Activated T-cell treated with anti-CD3 and anti-CD28 coated beads, Interleukin-2, amount 50 U/mL, for 24 hours (primary cell): ENCODE data around the gene STK32B.

Experiments
- DNase-seq: peaks from one replicate; pipeline ENCODE4 v3.0.0-alpha.2; 2020
- H3K27ac Mint-ChIP-seq: 2 replicates; pipeline ENCODE4 v1.8.0; 2020; ENCODE audit warnings: mild to moderate bottlenecking, mixed read lengths
- H3K27me3 Mint-ChIP-seq: 2 replicates; pipeline ENCODE4 v1.8.0; 2020; ENCODE audit warnings: mixed read lengths
- H3K36me3 Mint-ChIP-seq: 2 replicates; pipeline ENCODE4 v1.8.0; 2020; ENCODE audit warnings: low read depth, mixed read lengths
- H3K4me1 Mint-ChIP-seq: 2 replicates; pipeline ENCODE4 v1.8.0; 2020; ENCODE audit warnings: low read depth, mixed read lengths
- H3K4me3 Mint-ChIP-seq: 2 replicates; pipeline ENCODE4 v1.8.0; 2020; ENCODE audit warnings: mild to moderate bottlenecking, moderate library complexity, mixed read lengths
- H3K9me3 Mint-ChIP-seq: 2 replicates; pipeline ENCODE4 v1.8.0; 2020; ENCODE audit warnings: mixed read lengths

Gene STK32B

GRCh38 chr4:5470318-5471198, 419.3 kb downstream of the STK32B start:
- Mint-ChIP-seq H3K27ac (no peak overlapping the region), H3K4me3 (no peak overlapping the region), H3K27me3 (no peaks in the 10 kb centered on the region), H3K36me3 (no peaks in the 10 kb centered on the region), H3K9me3 (no peaks in the 10 kb centered on the region), H3K4me1 (no peaks in the 10 kb centered on the region)
- no peak for DNase-seq

GRCh38 chr4:5471206-5471605, 419.9 kb downstream of the STK32B start:
- H3K27ac Mint-ChIP-seq = no peak overlapping the region
- no peak overlapping the region for H3K4me3 Mint-ChIP-seq
- no peaks in the 10 kb centered on the region for H3K36me3 Mint-ChIP-seq
- H3K4me1 Mint-ChIP-seq = no peaks in the 10 kb centered on the region
- no peaks in the 10 kb centered on the region for H3K27me3 Mint-ChIP-seq
- no peaks in the 10 kb centered on the region for H3K9me3 Mint-ChIP-seq
- DNase-seq = no peak

GRCh38 chr4:5471691-5472090, 420.4 kb downstream of the STK32B start:
- Mint-ChIP-seq H3K36me3 (no peaks in the 10 kb centered on the region), H3K4me3 (no peak overlapping the region), H3K9me3 (no peaks in the 10 kb centered on the region), H3K27me3 (no peaks in the 10 kb centered on the region), H3K27ac (no peak overlapping the region), H3K4me1 (no peaks in the 10 kb centered on the region)
- no peak for DNase-seq

- no peaks in the 10 kb centered on the region for H3K9me3 Mint-ChIP-seq
- no peak for DNase-seq
- H3K4me3 Mint-ChIP-seq = no peak overlapping the region
- no peak overlapping the region for H3K27ac Mint-ChIP-seq
- no peaks in the 10 kb centered on the region for H3K27me3 Mint-ChIP-seq
- no peaks in the 10 kb centered on the region for H3K36me3 Mint-ChIP-seq
- H3K4me1 Mint-ChIP-seq = no peaks in the 10 kb centered on the region
Measured at GRCh38 chr4:5472160-5472591, 420.9 kb downstream of the STK32B start.

- no peaks in the 10 kb centered on the region for H3K27me3 Mint-ChIP-seq
- H3K36me3 Mint-ChIP-seq = no peaks in the 10 kb centered on the region
- DNase-seq = no peak
- H3K4me3 Mint-ChIP-seq = no peak overlapping the region
- no peaks in the 10 kb centered on the region for H3K4me1 Mint-ChIP-seq
- no peak overlapping the region for H3K27ac Mint-ChIP-seq
- no peaks in the 10 kb centered on the region for H3K9me3 Mint-ChIP-seq
Measured at GRCh38 chr4:5473125-5473524, 421.8 kb downstream of the STK32B start.

- Mint-ChIP-seq H3K9me3 (peaks cover 2% of the 10 kb centered on the region), H3K36me3 (no peaks in the 10 kb centered on the region), H3K4me1 (no peaks in the 10 kb centered on the region), H3K4me3 (no peak overlapping the region), H3K27ac (no peak overlapping the region), H3K27me3 (no peaks in the 10 kb centered on the region)
- DNase-seq = no peak
Measured at GRCh38 chr4:5474756-5475155, 423.5 kb downstream of the STK32B start.

- Mint-ChIP-seq H3K9me3 (peaks cover 2% of the 10 kb centered on the region), H3K27ac (no peak overlapping the region), H3K27me3 (no peaks in the 10 kb centered on the region), H3K36me3 (no peaks in the 10 kb centered on the region), H3K4me3 (no peak overlapping the region), H3K4me1 (no peaks in the 10 kb centered on the region)
- no peak for DNase-seq
Measured at GRCh38 chr4:5477613-5478012, 426.3 kb downstream of the STK32B start.

- Mint-ChIP-seq H3K36me3 (no peaks in the 10 kb centered on the region), H3K27me3 (no peaks in the 10 kb centered on the region), H3K4me1 (no peaks in the 10 kb centered on the region), H3K27ac (no peak overlapping the region), H3K9me3 (peaks cover 2% of the 10 kb centered on the region), H3K4me3 (no peak overlapping the region)
- DNase-seq = no peak
Measured at GRCh38 chr4:5478169-5478568, 426.9 kb downstream of the STK32B start.

GRCh38 chr4:5478697-5479096, 427.4 kb downstream of the STK32B start:
- no peak for DNase-seq
- Mint-ChIP-seq H3K4me3 (no peak overlapping the region), H3K27ac (no peak overlapping the region), H3K27me3 (no peaks in the 10 kb centered on the region), H3K36me3 (no peaks in the 10 kb centered on the region), H3K4me1 (no peaks in the 10 kb centered on the region), H3K9me3 (peaks cover 2% of the 10 kb centered on the region)

- H3K36me3 Mint-ChIP-seq = no peaks in the 10 kb centered on the region
- H3K4me3 Mint-ChIP-seq = no peak overlapping the region
- H3K27me3 Mint-ChIP-seq = no peaks in the 10 kb centered on the region
- H3K27ac Mint-ChIP-seq = no peak overlapping the region
- H3K9me3 Mint-ChIP-seq = peaks cover 2% of the 10 kb centered on the region
- no peak for DNase-seq
- no peaks in the 10 kb centered on the region for H3K4me1 Mint-ChIP-seq
Measured at GRCh38 chr4:5479518-5480060, 428.3 kb downstream of the STK32B start.

GRCh38 chr4:5488413-5488812, 437.1 kb downstream of the STK32B start:
- no peaks in the 10 kb centered on the region for H3K4me1 Mint-ChIP-seq
- H3K36me3 Mint-ChIP-seq = no peaks in the 10 kb centered on the region
- H3K27ac Mint-ChIP-seq = no peak overlapping the region
- DNase-seq = no peak
- H3K27me3 Mint-ChIP-seq = peaks cover 3% of the 10 kb centered on the region
- H3K9me3 Mint-ChIP-seq = peaks cover 16% of the 10 kb centered on the region
- H3K4me3 Mint-ChIP-seq = no peak overlapping the region

GRCh38 chr4:5489260-5489659, 438.0 kb downstream of the STK32B start:
- no peak for DNase-seq
- no peak overlapping the region for H3K4me3 Mint-ChIP-seq
- no peaks in the 10 kb centered on the region for H3K36me3 Mint-ChIP-seq
- H3K27me3 Mint-ChIP-seq = peaks cover 3% of the 10 kb centered on the region
- H3K27ac Mint-ChIP-seq = no peak overlapping the region
- peaks cover 16% of the 10 kb centered on the region for H3K9me3 Mint-ChIP-seq
- H3K4me1 Mint-ChIP-seq = no peaks in the 10 kb centered on the region

- Mint-ChIP-seq H3K4me3 (no peak overlapping the region), H3K9me3 (no peaks in the 10 kb centered on the region), H3K4me1 (no peaks in the 10 kb centered on the region), H3K27ac (no peak overlapping the region), H3K27me3 (no peaks in the 10 kb centered on the region), H3K36me3 (no peaks in the 10 kb centered on the region)
- no peak for DNase-seq
Measured at GRCh38 chr4:5497489-5497888, 446.2 kb downstream of the STK32B start.

- Mint-ChIP-seq H3K36me3 (no peaks in the 10 kb centered on the region), H3K27ac (no peak overlapping the region), H3K4me1 (no peaks in the 10 kb centered on the region), H3K27me3 (no peaks in the 10 kb centered on the region), H3K9me3 (no peaks in the 10 kb centered on the region), H3K4me3 (no peak overlapping the region)
- DNase-seq = no peak
Measured at GRCh38 chr4:5500165-5500564, 448.9 kb downstream of the STK32B start.

GRCh38 chr4:5503336-5503936, 452.2 kb downstream of the STK32B start:
- Mint-ChIP-seq H3K27me3 (no peaks in the 10 kb centered on the region), H3K4me3 (no peak overlapping the region), H3K27ac (no peak overlapping the region), H3K36me3 (no peaks in the 10 kb centered on the region), H3K4me1 (no peaks in the 10 kb centered on the region), H3K9me3 (no peaks in the 10 kb centered on the region)
- DNase-seq = no peak
